GM10248 (cell line): ENCODE results near the gene DNM3.

Experiments used
- CTCF ChIA-PET: fragments of 300-600 bp; sonication (Branson Sonifier 250); formaldehyde crosslinking; extraction: SDS; loops from one replicate; lab custom pipeline; 2021; ENCODE audit warnings: antibody characterized with exemption; lab: Yijun Ruan, JAX
- POLR2A ChIA-PET: fragments of 350-650 bp; sonication (Branson Sonifier 250); formaldehyde crosslinking; extraction: SDS; loops from one replicate; lab custom pipeline; 2020; ENCODE audit warnings: antibody characterized with exemption; lab: Yijun Ruan, JAX
- DNase-seq: peaks from one replicate; pipeline ENCODE4 v3.0.0; 2012; ENCODE audit errors: extremely low spot score
- TF ChIP-seq, protein P1 (sequence below): IDR thresholded peaks from 2 replicates; pipeline ENCODE4 v1.5.1; 2012; ENCODE audit warnings: mild to moderate bottlenecking, low read depth; ENCODE audit errors: extremely low read depth, missing control alignments, control extremely low read depth

The DNM3 gene

DNA sequence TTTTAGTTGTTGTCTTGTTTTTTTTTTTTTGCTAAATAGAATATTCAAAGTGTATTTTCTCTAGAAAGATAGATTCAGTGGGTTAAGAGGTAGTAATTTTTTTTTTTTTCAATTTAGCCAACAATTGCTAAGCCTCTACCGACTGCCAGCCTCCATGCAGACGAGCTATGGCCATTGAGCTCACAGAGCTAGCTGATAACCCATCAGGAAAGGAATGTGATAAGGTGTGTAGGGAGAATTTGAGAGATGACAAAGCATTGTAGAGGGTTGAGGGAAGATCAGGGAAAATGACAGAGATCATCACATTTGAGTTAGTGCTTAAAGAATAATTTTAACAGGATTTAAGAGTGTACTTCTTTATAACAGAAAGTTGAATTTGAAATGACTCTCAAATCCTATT lies 30.6 kb downstream of the DNM3 start:
- TF ChIP-seq, protein P1, sequence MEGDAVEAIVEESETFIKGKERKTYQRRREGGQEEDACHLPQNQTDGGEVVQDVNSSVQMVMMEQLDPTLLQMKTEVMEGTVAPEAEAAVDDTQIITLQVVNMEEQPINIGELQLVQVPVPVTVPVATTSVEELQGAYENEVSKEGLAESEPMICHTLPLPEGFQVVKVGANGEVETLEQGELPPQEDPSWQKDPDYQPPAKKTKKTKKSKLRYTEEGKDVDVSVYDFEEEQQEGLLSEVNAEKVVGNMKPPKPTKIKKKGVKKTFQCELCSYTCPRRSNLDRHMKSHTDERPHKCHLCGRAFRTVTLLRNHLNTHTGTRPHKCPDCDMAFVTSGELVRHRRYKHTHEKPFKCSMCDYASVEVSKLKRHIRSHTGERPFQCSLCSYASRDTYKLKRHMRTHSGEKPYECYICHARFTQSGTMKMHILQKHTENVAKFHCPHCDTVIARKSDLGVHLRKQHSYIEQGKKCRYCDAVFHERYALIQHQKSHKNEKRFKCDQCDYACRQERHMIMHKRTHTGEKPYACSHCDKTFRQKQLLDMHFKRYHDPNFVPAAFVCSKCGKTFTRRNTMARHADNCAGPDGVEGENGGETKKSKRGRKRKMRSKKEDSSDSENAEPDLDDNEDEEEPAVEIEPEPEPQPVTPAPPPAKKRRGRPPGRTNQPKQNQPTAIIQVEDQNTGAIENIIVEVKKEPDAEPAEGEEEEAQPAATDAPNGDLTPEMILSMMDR: no peak
- ChIA-PET CTCF (interaction anchor here (1.1 kb wide), 1 partner anchor 18 kb away, joined by 3 read pairs; no protein-coding TSS in a partner anchor), POLR2A (no interaction called here)
- no peak for DNase-seq

DNA sequence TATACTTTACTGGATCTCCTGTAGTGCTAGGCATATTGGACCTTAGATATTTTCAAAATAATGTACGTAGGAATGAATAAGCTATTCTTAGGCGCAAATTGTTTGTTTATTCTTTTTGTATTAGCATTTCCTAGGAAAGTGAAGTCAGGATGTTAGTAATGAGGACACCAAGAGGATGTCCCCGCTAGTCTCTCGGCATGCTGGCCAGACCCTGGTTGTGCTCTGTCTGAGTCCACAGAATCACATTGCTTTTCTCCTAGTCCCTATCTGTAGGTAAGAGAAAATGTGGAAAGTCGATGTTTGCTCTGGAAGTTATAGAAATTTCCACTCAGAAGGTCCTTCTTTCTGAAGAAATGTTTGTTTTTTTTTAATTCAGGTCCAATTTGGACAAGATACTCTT lies 31.1 kb downstream of the DNM3 start:
- ChIA-PET POLR2A (no interaction called here), CTCF (interaction anchor here (1.1 to 1.3 kb wide), 2 partner anchors 17 to 72 kb away, joined by 3 read pairs; no protein-coding TSS in a partner anchor)
- no peak for DNase-seq
- TF ChIP-seq, protein P1: no peak

DNA sequence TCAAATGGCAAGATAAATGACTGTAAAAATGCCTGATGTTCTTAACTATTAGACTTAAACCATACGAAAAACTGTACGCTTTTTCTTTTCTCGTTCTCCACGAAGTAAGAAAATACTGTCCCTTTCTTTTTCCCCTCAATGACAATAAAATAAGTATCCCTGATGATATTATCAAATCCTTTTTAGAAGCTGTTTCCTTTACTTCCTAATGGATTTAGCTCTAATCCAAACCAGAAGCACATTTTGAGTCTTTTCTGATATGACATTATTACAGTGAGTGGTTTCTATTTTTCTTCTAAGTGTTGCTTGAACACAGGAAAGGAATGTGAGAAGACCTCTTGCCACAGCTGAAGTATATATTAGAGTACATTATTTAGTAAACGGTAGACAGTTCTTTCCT lies 32.4 kb downstream of the DNM3 start:
- TF ChIP-seq, protein P1: no peak

DNA sequence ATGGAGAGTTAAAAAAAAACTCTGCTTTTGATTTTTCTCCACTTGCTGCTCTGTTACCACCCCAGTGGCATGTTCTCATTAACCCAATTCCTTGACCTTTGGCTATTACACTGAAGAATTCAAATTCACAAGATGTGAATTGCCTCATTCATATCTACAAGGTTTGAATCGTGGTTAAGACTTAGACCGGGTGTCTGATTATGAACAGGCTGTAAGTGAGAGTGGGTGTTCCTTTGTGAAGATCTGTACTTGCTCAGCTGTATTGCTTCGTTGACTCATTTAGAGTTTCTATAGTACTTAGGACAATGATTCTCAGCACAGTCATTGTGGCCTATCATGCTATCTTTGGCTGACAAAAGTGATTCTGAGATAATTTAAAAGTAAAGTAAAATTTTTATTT lies 36.4 kb downstream of the DNM3 start:
- ChIA-PET CTCF (no interaction called here), POLR2A (no interaction called here)
- TF ChIP-seq, protein P1: no peak
- DNase-seq: peak; percentile 34

More for the DNA sequence above, 32.4 kb downstream of the DNM3 start:
- POLR2A ChIA-PET: no interaction called here
- DNase-seq: no peak
- CTCF ChIA-PET: interaction anchor here (1.3 kb wide), 1 partner anchor 73 kb away, joined by 3 read pairs; no protein-coding TSS in a partner anchor

DNA sequence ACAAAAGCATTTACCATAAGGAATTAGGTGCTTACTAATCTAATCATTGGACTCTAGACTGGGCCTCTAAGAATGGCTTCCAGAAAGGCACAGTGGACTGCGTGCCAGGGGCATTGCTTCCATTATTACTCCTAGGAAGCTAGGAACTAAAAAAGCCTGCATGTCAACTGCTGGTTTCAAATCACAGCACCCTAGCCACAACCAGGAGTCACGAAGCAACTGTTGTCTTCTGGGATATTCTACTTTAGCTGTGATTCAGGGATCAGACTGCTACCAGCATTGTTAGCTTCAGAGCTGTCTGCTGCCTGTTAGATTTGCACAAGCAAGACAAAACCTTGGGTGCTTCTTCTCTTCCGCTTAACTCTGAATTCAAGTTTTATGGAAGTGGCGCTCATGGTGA lies 38.3 kb downstream of the DNM3 start:
- POLR2A ChIA-PET: interaction anchor here (0.7 kb wide), 1 partner anchor 98 kb away, joined by 3 read pairs; the partner anchor contains the start of gene METTL13
- CTCF ChIA-PET: no interaction called here
- TF ChIP-seq, protein P1: no peak
- no peak for DNase-seq

DNA sequence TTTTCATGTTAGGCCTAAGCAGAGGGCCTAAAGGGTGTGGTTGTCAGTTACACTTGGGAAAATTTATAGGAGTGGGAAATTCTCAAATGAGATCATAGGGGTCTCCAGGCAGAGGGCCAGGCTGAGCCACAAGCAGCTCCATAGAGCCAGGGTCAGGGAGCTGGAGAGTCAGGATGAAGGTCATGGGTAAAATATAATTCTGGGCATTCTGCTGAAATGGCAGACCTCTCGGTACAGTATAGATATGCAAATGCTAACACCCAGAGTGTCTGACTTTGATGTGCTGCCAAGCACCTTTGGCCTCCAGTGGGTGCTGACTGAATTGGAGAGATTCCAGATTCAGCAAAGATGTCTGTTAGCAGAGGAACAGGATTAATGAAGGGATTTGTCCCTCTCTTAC lies 40.1 kb downstream of the DNM3 start:
- CTCF ChIA-PET: no interaction called here
- TF ChIP-seq, protein P1: no peak
- POLR2A ChIA-PET: no interaction called here
- DNase-seq: no peak
